ENCODE measurements around the gene FGFR2. TPM values are rescaled to one million over a fixed set of nuclear protein-coding genes. Genes with fewer than 3 reads are reported as not detected.

Gene FGFR2
- total RNA-seq, 1 donor from 2014 or later, result not detected

GRCh38 chr10:121611393-121612159 lies 13.3 kb upstream of the FGFR2 start:
- DNase-seq (ENCODE audit: low read depth), result no peak

GRCh38 chr10:121610798-121611323 lies 12.6 kb upstream of the FGFR2 start:
- DNase-seq (ENCODE audit: low read depth), result no peak

DNA sequence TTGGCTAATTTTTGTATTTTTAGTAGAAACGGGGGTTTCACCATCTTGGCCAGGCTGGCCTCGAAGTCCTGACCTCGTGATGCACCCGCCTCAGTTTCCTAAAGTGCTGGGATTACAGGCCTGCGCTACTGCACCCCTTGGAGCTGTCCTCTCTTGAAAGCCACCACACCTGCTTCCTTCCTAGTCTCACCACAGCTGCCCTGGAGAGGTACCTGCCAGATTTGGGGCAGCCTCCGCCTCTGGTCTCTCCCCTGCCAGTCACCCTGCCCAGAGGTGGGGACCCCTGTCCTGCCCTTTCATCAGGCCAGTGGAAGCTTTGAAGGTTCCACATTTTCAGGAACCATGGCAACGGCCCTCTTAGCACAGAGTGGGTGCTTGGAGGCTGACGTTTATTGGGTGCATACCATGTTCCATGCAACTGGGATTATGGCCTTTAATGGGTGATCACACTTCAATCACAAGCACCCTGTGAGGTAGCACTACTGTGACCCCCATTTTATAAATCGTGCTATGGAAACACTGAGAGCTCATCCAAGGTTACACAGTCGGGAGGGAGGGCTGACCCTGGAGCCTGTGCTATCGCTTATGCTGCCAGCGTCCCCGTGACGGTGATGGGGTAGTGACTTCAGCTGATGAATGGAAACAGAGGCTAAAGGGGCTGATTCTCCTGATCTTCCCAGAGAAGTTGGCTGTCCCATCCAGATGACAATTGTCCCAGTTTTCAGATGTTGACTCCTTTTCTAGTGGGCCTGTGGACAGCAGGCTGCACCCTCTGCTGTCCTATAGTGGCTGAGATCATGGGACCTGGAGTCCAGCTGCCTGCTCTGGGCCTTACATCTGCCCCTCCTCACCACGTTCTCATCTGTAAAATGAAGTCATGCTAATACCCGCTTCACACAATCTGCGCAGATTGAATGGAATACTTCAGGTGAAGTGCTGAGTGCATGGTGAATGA lies 11.5 kb upstream of the FGFR2 start:
- DNase-seq (ENCODE audit: low read depth), result no peak

DNA sequence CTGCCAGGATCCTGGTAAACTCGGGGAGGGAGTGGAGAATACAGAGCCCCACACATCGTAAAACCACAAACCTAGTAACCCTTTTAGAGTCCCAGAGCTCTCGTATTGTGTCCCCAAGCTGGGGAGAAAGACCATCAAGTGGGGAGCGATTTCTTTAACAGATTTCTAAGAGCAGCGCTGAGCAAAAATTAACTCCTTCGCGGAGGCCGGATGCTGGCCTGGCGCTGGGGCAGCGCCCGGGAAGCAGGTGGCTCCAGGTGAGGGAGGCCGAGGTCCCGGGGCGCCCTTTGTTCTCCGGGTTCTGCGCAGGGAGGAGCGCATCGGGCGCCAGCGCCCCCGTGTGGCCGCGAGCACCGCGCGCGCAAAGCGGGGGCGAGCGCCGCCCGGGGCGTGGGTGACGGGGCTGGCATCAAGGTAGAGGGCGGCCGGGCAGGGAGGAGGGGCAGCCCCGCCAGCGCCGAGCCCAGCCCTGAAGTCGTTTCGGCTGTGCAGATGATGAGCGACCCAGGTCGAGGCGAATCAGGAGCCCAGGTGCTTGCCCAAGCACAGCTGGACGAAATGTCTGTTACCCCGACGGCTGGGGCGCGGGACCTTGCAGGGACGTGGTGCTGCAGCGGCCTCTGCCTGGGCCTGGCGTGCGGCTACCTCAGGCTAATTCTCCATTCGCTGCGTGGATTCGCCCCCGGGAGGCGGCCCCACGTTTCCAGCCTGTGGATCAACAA lies 10.4 kb upstream of the FGFR2 start:
- DNase-seq (ENCODE audit: low read depth), result peak; percentile 9

GRCh38 chr10:121607310-121608055 lies 9.2 kb upstream of the FGFR2 start:
- DNase-seq (ENCODE audit: low read depth), result no peak

- no peak for DNase-seq (ENCODE audit: low read depth)
Observed at GRCh38 chr10:121605708-121606107, 7.5 kb upstream of the FGFR2 start.

DNA sequence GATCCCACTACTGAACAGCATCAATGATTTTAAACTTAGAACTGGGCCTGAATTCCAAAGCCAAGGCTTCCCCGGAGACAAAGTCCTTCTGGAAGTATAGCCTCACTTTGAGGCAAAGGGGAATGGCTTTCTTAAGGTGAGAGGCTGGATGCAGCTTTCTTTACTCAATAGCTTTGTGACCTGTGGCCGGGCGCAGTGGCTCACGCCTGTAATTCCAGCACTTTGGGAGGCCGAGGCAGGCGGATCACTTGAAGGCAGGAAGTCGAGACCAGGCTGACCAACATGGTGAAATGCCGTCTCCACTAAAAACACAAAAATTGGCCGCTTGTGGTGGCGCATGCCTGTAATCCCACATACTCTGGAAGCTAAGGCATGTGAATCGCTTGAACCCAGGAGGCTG lies 3.2 kb upstream of the FGFR2 start:
- no peak for DNase-seq (ENCODE audit: low read depth)

GRCh38 chr10:121600611-121601010 lies 2.4 kb upstream of the FGFR2 start:
- DNase-seq (ENCODE audit: low read depth), result no peak

GRCh38 chr10:121599947-121600346 lies 1.7 kb upstream of the FGFR2 start:
- no peak for DNase-seq (ENCODE audit: low read depth)

DNA sequence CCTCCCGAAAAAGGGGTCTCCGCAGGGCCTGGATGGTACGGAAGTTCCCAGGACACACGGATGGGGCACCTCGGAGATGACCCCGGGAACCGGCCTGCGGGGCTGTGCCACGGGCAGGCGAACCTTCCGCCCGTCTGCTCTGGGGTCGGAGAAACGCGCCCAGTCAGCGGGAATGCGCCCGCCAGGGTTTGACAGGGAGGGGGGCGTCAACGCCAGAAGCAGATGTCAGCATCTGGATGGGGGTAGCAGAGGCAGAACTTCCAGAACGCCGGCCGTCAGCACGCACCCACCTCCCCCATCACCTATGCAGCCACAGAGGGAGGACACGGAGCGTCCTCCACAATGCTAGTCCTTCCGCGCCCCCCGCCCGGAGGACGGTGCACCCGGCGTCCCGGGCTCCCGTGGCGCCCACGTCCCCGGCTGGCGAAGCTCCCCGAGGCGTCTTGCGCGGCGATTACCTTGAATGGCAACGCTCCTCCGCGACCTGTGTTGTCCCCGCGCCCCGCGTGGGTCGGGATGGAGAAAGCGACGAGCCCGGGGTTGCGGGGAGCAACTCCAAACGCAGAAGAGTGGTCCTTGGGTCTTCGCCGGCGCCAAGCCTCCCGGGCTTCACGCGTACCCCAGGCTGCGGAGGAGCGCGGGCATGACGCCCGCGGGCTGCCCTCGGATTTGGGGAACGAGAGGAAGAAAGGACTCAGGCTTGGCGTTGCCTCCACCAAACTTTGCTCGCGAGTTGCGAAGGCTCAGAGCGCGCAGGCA lies 561 bp downstream of the FGFR2 start:
- no peak for DNase-seq (ENCODE audit: low read depth)

- no peak for DNase-seq (ENCODE audit: low read depth)
Observed at GRCh38 chr10:121596689-121597503, 1.3 kb downstream of the FGFR2 start.

DNA sequence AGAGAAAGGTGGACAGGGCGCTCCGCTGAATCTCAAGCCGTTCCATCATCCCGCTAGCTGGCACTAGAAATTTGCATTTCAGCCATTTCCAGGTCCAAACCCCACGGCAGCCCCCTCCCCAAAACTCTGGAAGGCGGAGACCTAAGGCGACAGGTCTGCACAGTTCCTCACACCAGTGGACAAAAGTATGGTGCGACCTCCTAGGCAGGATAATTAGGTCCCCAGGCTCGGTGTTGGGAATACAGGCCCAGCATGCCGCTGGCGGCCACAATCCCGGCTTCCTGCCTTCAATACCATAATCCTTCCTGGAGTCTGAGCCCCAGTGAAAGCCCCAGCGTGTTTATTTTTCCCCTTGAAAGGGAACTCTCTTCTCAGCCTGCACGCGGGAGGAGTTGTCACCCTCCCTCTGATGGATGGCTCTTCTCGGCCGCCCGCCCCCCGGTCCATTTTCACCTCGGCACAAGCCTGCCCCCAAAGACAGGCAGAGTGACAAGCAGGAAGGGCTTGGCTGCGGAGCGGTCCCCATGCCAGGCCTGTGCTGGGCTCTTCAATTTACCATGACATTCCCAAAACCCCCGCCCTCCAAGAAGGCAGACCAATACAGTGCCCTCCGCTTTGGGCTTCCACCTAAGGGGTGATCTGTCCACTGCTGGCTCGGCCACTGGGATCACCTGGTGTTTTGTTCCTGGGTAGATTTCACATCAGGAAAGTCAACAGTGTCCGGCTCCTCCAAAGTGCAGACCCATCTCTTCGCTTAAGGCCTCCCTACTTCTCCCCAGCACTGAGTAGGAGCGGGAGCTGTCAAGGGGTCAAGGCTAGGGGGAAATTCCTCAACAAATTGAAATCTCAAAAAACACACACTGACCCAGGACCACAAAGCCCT lies 2.2 kb downstream of the FGFR2 start:
- no peak for DNase-seq (ENCODE audit: low read depth)

GRCh38 chr10:121595351-121595805 lies 2.9 kb downstream of the FGFR2 start:
- no peak for DNase-seq (ENCODE audit: low read depth)

DNA sequence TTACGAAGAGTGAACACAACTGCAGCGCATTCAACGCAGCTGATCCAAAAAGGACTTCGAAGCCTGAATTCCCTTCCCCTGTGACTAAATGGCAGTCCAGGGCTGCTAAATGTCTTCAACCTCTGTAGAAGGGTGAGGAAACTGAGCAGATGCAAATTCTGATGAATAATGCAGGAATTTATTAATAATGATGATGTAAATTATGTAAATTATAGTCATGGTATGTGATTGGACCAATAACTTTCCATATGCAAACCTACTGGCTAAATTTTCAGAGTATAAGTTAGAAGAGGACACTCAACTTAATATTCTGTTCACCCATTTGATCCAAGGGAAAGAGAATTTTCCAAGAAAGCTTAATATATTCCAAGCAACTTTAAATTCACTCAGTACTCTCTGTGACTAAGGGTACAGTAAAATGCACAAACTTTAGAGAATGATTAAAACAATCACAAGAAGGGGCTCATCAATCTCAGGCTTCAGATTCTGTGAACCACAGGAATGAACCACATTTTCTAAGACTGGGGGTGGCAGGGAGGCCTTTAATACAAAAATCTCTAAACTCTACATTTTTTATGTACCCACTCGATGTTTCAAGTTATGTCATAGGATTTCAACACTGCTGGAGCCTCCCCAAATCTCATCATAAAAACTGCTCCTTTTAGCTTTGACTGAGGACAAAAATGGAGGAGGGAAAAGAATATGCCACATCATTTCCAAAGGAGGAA lies 3.5 kb downstream of the FGFR2 start:
- DNase-seq (ENCODE audit: low read depth), result no peak

GRCh38 chr10:121594076-121594475 lies 4.2 kb downstream of the FGFR2 start:
- DNase-seq (ENCODE audit: low read depth), result no peak

GRCh38 chr10:121593281-121594075 lies 4.8 kb downstream of the FGFR2 start:
- DNase-seq (ENCODE audit: low read depth), result no peak
